ENCODE results near the gene UCP2. TPM values are rescaled to one million over a fixed set of nuclear protein-coding genes. Genes with fewer than 3 reads are reported as not detected.

UCP2 gene
- total and polyA plus RNA-seq, 9 of the 15 experiments (the other 6 are each of a cell fraction or from before 2014, with no cell fraction given) = 19.2 to 216 (median 87.9) TPM

DNA sequence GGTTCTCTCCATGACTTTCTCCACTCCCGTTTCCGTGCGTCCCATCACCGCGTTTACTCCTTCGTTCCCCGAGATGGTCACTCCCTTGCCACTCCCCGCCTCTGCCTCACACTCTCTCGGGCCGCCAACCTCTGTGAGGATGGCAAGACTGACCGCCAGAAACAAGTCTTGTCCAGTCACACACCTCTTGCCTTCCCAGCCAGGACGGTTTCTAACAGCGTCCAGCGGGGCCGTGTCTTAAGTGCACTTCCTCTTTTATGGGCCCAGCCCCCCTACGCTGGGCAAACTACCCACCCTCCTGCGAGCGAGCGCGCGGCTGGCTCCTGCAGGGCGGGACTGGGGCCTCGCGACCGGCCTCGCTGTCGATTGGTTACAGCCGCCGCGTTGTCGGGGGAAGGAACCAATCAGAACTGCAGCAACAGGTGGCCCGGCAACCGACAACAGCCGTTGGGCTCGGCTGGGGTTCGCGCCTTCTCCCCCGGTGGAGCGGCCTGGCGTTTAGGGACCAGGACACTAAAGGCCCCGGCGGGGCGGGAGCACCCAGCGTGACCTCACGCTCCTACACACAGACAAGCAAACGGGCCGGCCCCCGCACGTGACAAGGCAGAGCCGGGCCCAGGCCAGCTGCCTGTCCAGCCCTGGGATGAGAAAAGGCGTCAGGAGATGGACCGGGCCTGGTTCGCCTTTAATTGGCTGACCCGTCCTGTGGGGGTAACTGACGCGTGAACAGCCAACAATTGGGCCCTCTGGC lies 522 bp upstream of the UCP2 start (continued):
- TF ChIP-seq, protein P1, sequence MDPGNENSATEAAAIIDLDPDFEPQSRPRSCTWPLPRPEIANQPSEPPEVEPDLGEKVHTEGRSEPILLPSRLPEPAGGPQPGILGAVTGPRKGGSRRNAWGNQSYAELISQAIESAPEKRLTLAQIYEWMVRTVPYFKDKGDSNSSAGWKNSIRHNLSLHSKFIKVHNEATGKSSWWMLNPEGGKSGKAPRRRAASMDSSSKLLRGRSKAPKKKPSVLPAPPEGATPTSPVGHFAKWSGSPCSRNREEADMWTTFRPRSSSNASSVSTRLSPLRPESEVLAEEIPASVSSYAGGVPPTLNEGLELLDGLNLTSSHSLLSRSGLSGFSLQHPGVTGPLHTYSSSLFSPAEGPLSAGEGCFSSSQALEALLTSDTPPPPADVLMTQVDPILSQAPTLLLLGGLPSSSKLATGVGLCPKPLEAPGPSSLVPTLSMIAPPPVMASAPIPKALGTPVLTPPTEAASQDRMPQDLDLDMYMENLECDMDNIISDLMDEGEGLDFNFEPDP (CRISPR knock-in tag; IDR thresholded peaks at IDR 0.05) = peak; percentile 71; the same call in 1 of the 2 replicates
- no peak; a peak in 1 of 4 replicates for TF ChIP-seq NONO (IDR thresholded peaks at IDR 0.05; ENCODE audit: low read depth in 2 of 2, low read length in 1 of 2)
- TF ChIP-seq, protein P2, sequence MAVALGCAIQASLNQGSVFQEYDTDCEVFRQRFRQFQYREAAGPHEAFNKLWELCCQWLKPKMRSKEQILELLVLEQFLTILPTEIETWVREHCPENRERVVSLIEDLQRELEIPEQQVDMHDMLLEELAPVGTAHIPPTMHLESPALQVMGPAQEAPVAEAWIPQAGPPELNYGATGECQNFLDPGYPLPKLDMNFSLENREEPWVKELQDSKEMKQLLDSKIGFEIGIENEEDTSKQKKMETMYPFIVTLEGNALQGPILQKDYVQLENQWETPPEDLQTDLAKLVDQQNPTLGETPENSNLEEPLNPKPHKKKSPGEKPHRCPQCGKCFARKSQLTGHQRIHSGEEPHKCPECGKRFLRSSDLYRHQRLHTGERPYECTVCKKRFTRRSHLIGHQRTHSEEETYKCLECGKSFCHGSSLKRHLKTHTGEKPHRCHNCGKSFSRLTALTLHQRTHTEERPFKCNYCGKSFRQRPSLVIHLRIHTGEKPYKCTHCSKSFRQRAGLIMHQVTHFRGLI (CRISPR knock-in tag; IDR thresholded peaks at IDR 0.05) = 0 out of 2 replicates have a peak, but pooled peaks have one; percentile 63
- peak; percentile 80; the same call in 1 of the 2 replicates for TF ChIP-seq NR3C1 (CRISPR knock-in tag; IDR thresholded peaks at IDR 0.05)
- TF ChIP-seq, protein P3, sequence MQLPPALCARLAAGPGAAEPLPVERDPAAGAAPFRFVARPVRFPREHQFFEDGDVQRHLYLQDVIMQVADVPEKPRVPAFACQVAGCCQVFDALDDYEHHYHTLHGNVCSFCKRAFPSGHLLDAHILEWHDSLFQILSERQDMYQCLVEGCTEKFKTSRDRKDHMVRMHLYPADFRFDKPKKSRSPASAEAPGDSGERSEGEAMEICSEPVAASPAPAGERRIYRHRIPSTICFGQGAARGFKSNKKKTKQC (CRISPR knock-in tag; IDR thresholded peaks at IDR 0.05) = peak; percentile 81; the same call in 1 of the 2 replicates
- TF ChIP-seq, protein P4, sequence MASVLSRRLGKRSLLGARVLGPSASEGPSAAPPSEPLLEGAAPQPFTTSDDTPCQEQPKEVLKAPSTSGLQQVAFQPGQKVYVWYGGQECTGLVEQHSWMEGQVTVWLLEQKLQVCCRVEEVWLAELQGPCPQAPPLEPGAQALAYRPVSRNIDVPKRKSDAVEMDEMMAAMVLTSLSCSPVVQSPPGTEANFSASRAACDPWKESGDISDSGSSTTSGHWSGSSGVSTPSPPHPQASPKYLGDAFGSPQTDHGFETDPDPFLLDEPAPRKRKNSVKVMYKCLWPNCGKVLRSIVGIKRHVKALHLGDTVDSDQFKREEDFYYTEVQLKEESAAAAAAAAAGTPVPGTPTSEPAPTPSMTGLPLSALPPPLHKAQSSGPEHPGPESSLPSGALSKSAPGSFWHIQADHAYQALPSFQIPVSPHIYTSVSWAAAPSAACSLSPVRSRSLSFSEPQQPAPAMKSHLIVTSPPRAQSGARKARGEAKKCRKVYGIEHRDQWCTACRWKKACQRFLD (CRISPR knock-in tag; IDR thresholded peaks at IDR 0.05) = peak; percentile 94
- no peak for TF ChIP-seq ZNF354B (CRISPR knock-in tag; IDR thresholded peaks at IDR 0.05)
- TF ChIP-seq NR1H2 (CRISPR knock-in tag; IDR thresholded peaks at IDR 0.05) = no peak
- no peak for TF ChIP-seq ETS2 (tag; IDR thresholded peaks at IDR 0.05; ENCODE audit: borderline replicate concordance, poor library complexity, severe bottlenecking)
- TF ChIP-seq PHB (CRISPR knock-in tag; IDR thresholded peaks at IDR 0.05) = peak; percentile 50
- TF ChIP-seq, protein P5, sequence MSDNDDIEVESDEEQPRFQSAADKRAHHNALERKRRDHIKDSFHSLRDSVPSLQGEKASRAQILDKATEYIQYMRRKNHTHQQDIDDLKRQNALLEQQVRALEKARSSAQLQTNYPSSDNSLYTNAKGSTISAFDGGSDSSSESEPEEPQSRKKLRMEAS (CRISPR knock-in tag; IDR thresholded peaks at IDR 0.05) = peak; percentile 99
- no peak for TF ChIP-seq RBM14 (IDR thresholded peaks at IDR 0.05; ENCODE audit: borderline replicate concordance, insufficient read depth, low read depth, low read length)
- peak in 1 of 2 experiments; percentile 47; a peak in 1 of 4 replicates for TF ChIP-seq TRIM24 (IDR thresholded peaks at IDR 0.05)
- TF ChIP-seq PHF20 (IDR thresholded peaks at IDR 0.05; ENCODE audit: partially characterized antibody) = peak; percentile 37
- no peak for TF ChIP-seq MED1 (CRISPR knock-in tag; IDR thresholded peaks at IDR 0.05; ENCODE audit: borderline replicate concordance)
- no peak for TF ChIP-seq ZNF507 (tag; conservative IDR thresholded peaks at IDR 0.05)
- peak; percentile 85; the same call in 1 of the 2 replicates for TF ChIP-seq HDGF (IDR thresholded peaks at IDR 0.05)
- no peak for TF ChIP-seq ZKSCAN8 (CRISPR knock-in tag; IDR thresholded peaks at IDR 0.05)
- TF ChIP-seq MAZ (CRISPR knock-in tag; conservative IDR thresholded peaks at IDR 0.05 in 1 of 2, IDR thresholded peaks at IDR 0.05 in 1 of 2) = peak; percentile 76 to 94; a peak in 3 of 4 replicates
- TF ChIP-seq NR2C1 (IDR thresholded peaks at IDR 0.05) = peak; percentile 75
- TF ChIP-seq NR2C1 (tag; IDR thresholded peaks at IDR 0.05) = peak; percentile 83
- no peak for TF ChIP-seq HNRNPH1 (optimal IDR thresholded peaks at IDR 0.05; ENCODE audit: low read depth, low read length)
- no peak for TF ChIP-seq BRCA1 (IDR thresholded peaks at IDR 0.05)
- TF ChIP-seq BRCA1 (CRISPR knock-in tag; IDR thresholded peaks at IDR 0.05) = no peak

Measured in K562 (cell line).